DOHH2 (cell line): ENCODE results near the gene RIPOR3.

Source experiments
- H3F3A ChIP-seq: fragments of 200-600 bp; sonication (generic), shearing (Covaris generic); 2 replicates; pipeline ENCODE4 v1.6.0; 2016; ENCODE audit warnings: antibody characterized with exemption, mild to moderate bottlenecking; ENCODE audit not compliant: control insufficient read depth, insufficient read depth
- H3K27ac ChIP-seq: fragments of 200-600 bp; sonication (generic); 2 replicates; pipeline ENCODE4 v1.5.1; 2014; ENCODE audit warnings: low read depth, mild to moderate bottlenecking, low read length, moderate library complexity
- H3K27me3 ChIP-seq: fragments of 200-600 bp; sonication (generic); 2 replicates; pipeline ENCODE4 v1.6.1; 2014; ENCODE audit warnings: mild to moderate bottlenecking, low read length, mixed read lengths; ENCODE audit not compliant: control insufficient read depth
- H3K36me3 ChIP-seq: fragments of 200-600 bp; sonication (generic); 2 replicates; pipeline ENCODE4 v1.6.1; 2014; ENCODE audit warnings: mild to moderate bottlenecking, low read length, moderate library complexity, mixed read lengths; ENCODE audit not compliant: control insufficient read depth
- H3K4me1 ChIP-seq: fragments of 200-600 bp; sonication (generic); 2 replicates; pipeline ENCODE4 v1.6.1; 2014; ENCODE audit warnings: mild to moderate bottlenecking, low read length, mixed read lengths; ENCODE audit not compliant: control insufficient read depth
- H3K4me2 ChIP-seq: fragments of 200-600 bp; sonication (generic); 2 replicates; pipeline ENCODE4 v1.6.0; 2014; ENCODE audit warnings: mild to moderate bottlenecking, low read length, moderate library complexity
- H3K4me3 ChIP-seq: fragments of 200-600 bp; sonication (generic); 2 replicates; pipeline ENCODE4 v1.5.1; 2014; ENCODE audit warnings: mild to moderate bottlenecking, low read length, mixed read lengths
- H3K79me2 ChIP-seq: fragments of 200-600 bp; sonication (generic); 2 replicates; pipeline ENCODE4 v1.6.1; 2014; ENCODE audit warnings: mild to moderate bottlenecking, low read length, mixed read lengths; ENCODE audit not compliant: control insufficient read depth
- H3K9me2 ChIP-seq: fragments of 200-600 bp; sonication (generic); replicated peaks from 2 replicates; pipeline ENCODE4 v1.6.1; 2014; ENCODE audit warnings: mild to moderate bottlenecking, low read length, mixed read lengths; ENCODE audit not compliant: control insufficient read depth
- H3K9me3 ChIP-seq: fragments of 200-600 bp; sonication (generic); 2 replicates; pipeline ENCODE4 v1.6.1; 2014; ENCODE audit warnings: antibody characterized with exemption, low read length, mixed read lengths; ENCODE audit not compliant: control insufficient read depth, insufficient read depth
- H4K20me1 ChIP-seq: fragments of 200-600 bp; sonication (generic); 2 replicates; pipeline ENCODE4 v1.6.0; 2014; ENCODE audit warnings: low read depth, mild to moderate bottlenecking, antibody characterized with exemption, low read length, moderate library complexity; ENCODE audit not compliant: control insufficient read depth, insufficient read depth
- CTCF ChIP-seq: fragments of 200-600 bp; sonication (generic); IDR thresholded peaks from one replicate; pipeline ENCODE4 v1.5.1; 2014; ENCODE audit warnings: antibody characterized with exemption, mild to moderate bottlenecking, low read depth, low read length; ENCODE audit not compliant: poor library complexity, severe bottlenecking
- EZH2phosphoT487 ChIP-seq: fragments of 200-600 bp; sonication (generic); IDR thresholded peaks from 2 replicates; pipeline ENCODE4 v1.6.1; 2017; ENCODE audit warnings: borderline replicate concordance, mild to moderate bottlenecking, antibody characterized with exemption, low read length, moderate library complexity, mixed read lengths

The RIPOR3 gene

GRCh38 chr20:50537546-50538201 is 153.7 kb downstream of the RIPOR3 start:
- Histone ChIP-seq H3K4me2 (peak overlapping the region; percentile 23), H3K27me3 (no peaks in the 10 kb centered on the region), H3K4me1 (peaks cover 49% of the 10 kb centered on the region), H3K79me2 (peaks cover 77% of the 10 kb centered on the region), H3K9me2 (no peaks in the 10 kb centered on the region), H3F3A (peaks cover 23% of the 10 kb centered on the region), H3K4me3 (0 out of 2 replicates have a peak overlapping the region, but pooled peaks have one; percentile 0), H4K20me1 (peaks cover 15% of the 10 kb centered on the region), H3K9me3 (no peaks in the 10 kb centered on the region), H3K36me3 (peaks cover 8% of the 10 kb centered on the region), H3K27ac (no peak overlapping the region)
- TF ChIP-seq CTCF (no peak), EZH2phosphoT487 (no peak)

DNA sequence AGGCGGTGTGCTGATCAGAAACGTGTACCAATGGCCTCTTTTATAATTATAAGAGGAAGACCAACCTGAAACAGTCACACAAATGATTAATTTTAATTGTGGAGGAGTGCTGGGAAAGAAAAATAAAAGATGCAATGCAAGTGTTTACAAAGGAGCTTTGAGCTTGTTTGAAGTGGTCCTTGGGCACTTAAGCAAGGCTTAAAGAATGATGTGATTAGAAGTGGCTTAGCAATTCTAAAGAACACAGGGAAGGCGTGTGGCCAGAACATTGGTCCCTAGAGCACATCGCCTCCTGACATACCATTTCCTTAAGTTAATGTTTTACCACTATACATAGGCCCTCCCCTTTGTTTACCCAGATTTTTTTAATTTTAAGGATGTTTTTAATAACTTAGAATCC is 155.0 kb downstream of the RIPOR3 start:
- H3K36me3 ChIP-seq = peaks cover 8% of the 10 kb centered on the region
- H3K9me3 ChIP-seq = no peaks in the 10 kb centered on the region
- H4K20me1 ChIP-seq = peaks cover 15% of the 10 kb centered on the region; the same call in 1 of the 2 replicates
- H3K27ac ChIP-seq = no peak overlapping the region
- no peaks in the 10 kb centered on the region for H3K27me3 ChIP-seq
- H3K79me2 ChIP-seq = peaks cover 77% of the 10 kb centered on the region
- H3K4me3 ChIP-seq = no peak overlapping the region
- H3K9me2 ChIP-seq = no peaks in the 10 kb centered on the region
- TF ChIP-seq CTCF = no peak
- no peak for TF ChIP-seq EZH2phosphoT487
- peaks cover 44% of the 10 kb centered on the region for H3K4me1 ChIP-seq
- no peak overlapping the region for H3K4me2 ChIP-seq
- H3F3A ChIP-seq = peaks cover 12% of the 10 kb centered on the region; the same call in 1 of the 2 replicates
